ENCODE measurements around the gene WDR18. TPM values are rescaled to one million over a fixed set of nuclear protein-coding genes. Genes with fewer than 3 reads are reported as not detected.
A peak's percentile ranks its signal among the peaks of the same experiment; 100 is the strongest.

WDR18 gene
- total RNA-seq, 1 donor from 2014 or later, result 65.4 TPM

GRCh38 chr19:966485-967088, 17.6 kb upstream of the WDR18 start:
- TF ChIP-seq CTCF (conservative IDR thresholded peaks at IDR 0.05), result no peak
- H3K27me3 Mint-ChIP-seq, result no peaks in the 10 kb centered on the region
- no peak overlapping the region for H3K27ac Mint-ChIP-seq
- no peak for DNase-seq (ENCODE audit: extremely low spot score, unreplicated experiment)
- H3K36me3 Mint-ChIP-seq, result peaks cover 21% of the 10 kb centered on the region
- H3K4me1 Mint-ChIP-seq (ENCODE audit: unreplicated experiment), result peaks cover 9% of the 10 kb centered on the region
- H3K9me3 Mint-ChIP-seq, result no peaks in the 10 kb centered on the region
- no peak overlapping the region for H3K4me3 Mint-ChIP-seq

- peak overlapping the region; percentile 43 for H3K27ac Mint-ChIP-seq
- TF ChIP-seq CTCF (conservative IDR thresholded peaks at IDR 0.05), result peak; percentile 79
- no peaks in the 10 kb centered on the region for H3K4me1 Mint-ChIP-seq (ENCODE audit: unreplicated experiment)
- H3K9me3 Mint-ChIP-seq, result no peaks in the 10 kb centered on the region
- H3K4me3 Mint-ChIP-seq, result no peak overlapping the region
- peaks cover 18% of the 10 kb centered on the region for H3K36me3 Mint-ChIP-seq
- H3K27me3 Mint-ChIP-seq, result no peaks in the 10 kb centered on the region
- DNase-seq (ENCODE audit: extremely low spot score, unreplicated experiment), result no peak
Measured at GRCh38 chr19:970695-971094, 13.4 kb upstream of the WDR18 start.

GRCh38 chr19:971795-972194, 12.3 kb upstream of the WDR18 start:
- H3K4me1 Mint-ChIP-seq (ENCODE audit: unreplicated experiment), result no peaks in the 10 kb centered on the region
- no peak overlapping the region for H3K27ac Mint-ChIP-seq
- H3K9me3 Mint-ChIP-seq, result no peaks in the 10 kb centered on the region
- no peak for DNase-seq (ENCODE audit: extremely low spot score, unreplicated experiment)
- H3K27me3 Mint-ChIP-seq, result no peaks in the 10 kb centered on the region
- TF ChIP-seq CTCF (conservative IDR thresholded peaks at IDR 0.05), result no peak
- no peak overlapping the region for H3K4me3 Mint-ChIP-seq
- H3K36me3 Mint-ChIP-seq, result peaks cover 18% of the 10 kb centered on the region

GRCh38 chr19:972281-972680, 11.9 kb upstream of the WDR18 start:
- no peak for TF ChIP-seq CTCF (conservative IDR thresholded peaks at IDR 0.05)
- no peak overlapping the region for H3K4me3 Mint-ChIP-seq
- no peaks in the 10 kb centered on the region for H3K27me3 Mint-ChIP-seq
- no peaks in the 10 kb centered on the region for H3K4me1 Mint-ChIP-seq (ENCODE audit: unreplicated experiment)
- DNase-seq (ENCODE audit: extremely low spot score, unreplicated experiment), result no peak
- peak overlapping the region; percentile 15 for H3K27ac Mint-ChIP-seq
- no peaks in the 10 kb centered on the region for H3K9me3 Mint-ChIP-seq
- H3K36me3 Mint-ChIP-seq, result peaks cover 16% of the 10 kb centered on the region

- no peaks in the 10 kb centered on the region for H3K9me3 Mint-ChIP-seq
- no peak overlapping the region for H3K4me3 Mint-ChIP-seq
- TF ChIP-seq CTCF (conservative IDR thresholded peaks at IDR 0.05), result no peak
- no peaks in the 10 kb centered on the region for H3K27me3 Mint-ChIP-seq
- DNase-seq (ENCODE audit: extremely low spot score, unreplicated experiment), result no peak
- no peak overlapping the region for H3K27ac Mint-ChIP-seq
- H3K4me1 Mint-ChIP-seq (ENCODE audit: unreplicated experiment), result no peaks in the 10 kb centered on the region
- peaks cover 11% of the 10 kb centered on the region for H3K36me3 Mint-ChIP-seq
Measured at GRCh38 chr19:973726-974563, 10.2 kb upstream of the WDR18 start.
